HG02678 (cell line): ENCODE measurements around the gene FRAS1.
"Not testable (repeated sequence)": the region's sequence is repeated elsewhere in the genome, so short reads cannot be mapped to it uniquely, and the experiment has no call there.

Experiments used
- ATAC-seq: cut with Tn5 transposase; IDR thresholded peaks from one replicate; pipeline ENCODE4 v1.9.1; 2021; ENCODE audit warnings: mild to moderate bottlenecking, moderate library complexity; ENCODE audit not compliant: unreplicated experiment

The FRAS1 gene

GRCh38 chr4:78057135-78057599 is at the start of gene FRAS1:
TSS of gene FRAS1 (plus strand) at chr4:78057323. CDS start at chr4:78058010, 687 bp downstream.
- ATAC-seq, result peak; percentile 35

GRCh38 chr4:78011003-78011402 is 46.1 kb upstream of the FRAS1 start:
- ATAC-seq, result not testable (repeated sequence)

GRCh38 chr4:78014889-78015886 is 41.9 kb upstream of the FRAS1 start:
- no peak for ATAC-seq

GRCh38 chr4:78018271-78019049 is 38.7 kb upstream of the FRAS1 start:
- ATAC-seq, result no peak

- ATAC-seq, result no peak
Measured at GRCh38 chr4:78019414-78019813, 37.7 kb upstream of the FRAS1 start.

GRCh38 chr4:78020677-78021076 is 36.4 kb upstream of the FRAS1 start:
- ATAC-seq, result no peak

GRCh38 chr4:78022517-78022916 is 34.6 kb upstream of the FRAS1 start:
- ATAC-seq, result no peak

- ATAC-seq, result no peak
Measured at GRCh38 chr4:78024085-78024484, 33.0 kb upstream of the FRAS1 start.

- no peak for ATAC-seq
Measured at GRCh38 chr4:78024576-78025091, 32.5 kb upstream of the FRAS1 start.

GRCh38 chr4:78031417-78031950 is 25.6 kb upstream of the FRAS1 start:
- no peak for ATAC-seq

- ATAC-seq, result no peak
Measured at GRCh38 chr4:78032446-78032845, 24.7 kb upstream of the FRAS1 start.

- no peak for ATAC-seq
Measured at GRCh38 chr4:78032929-78033328, 24.2 kb upstream of the FRAS1 start.

GRCh38 chr4:78033861-78034260 is 23.3 kb upstream of the FRAS1 start:
- ATAC-seq, result no peak

- no peak for ATAC-seq
Measured at GRCh38 chr4:78038704-78039103, 18.4 kb upstream of the FRAS1 start.

- no peak for ATAC-seq
Measured at GRCh38 chr4:78039678-78040077, 17.4 kb upstream of the FRAS1 start.

GRCh38 chr4:78040431-78040830 is 16.7 kb upstream of the FRAS1 start:
- ATAC-seq, result no peak

- ATAC-seq, result no peak
Measured at GRCh38 chr4:78047366-78047765, 9.8 kb upstream of the FRAS1 start.

GRCh38 chr4:78056265-78057129 is 626 bp upstream of the FRAS1 start:
- peak; percentile 73 for ATAC-seq

GRCh38 chr4:78057600-78058550 is 752 bp downstream of the FRAS1 start:
- no peak for ATAC-seq
